Brain microvascular endothelial cell (primary cell): Measurements from ENCODE around the gene DHX34.
A peak's percentile ranks its signal among the peaks of the same experiment; 100 is the strongest.
"Not testable (repeated sequence)": the region's sequence is repeated elsewhere in the genome, so short reads cannot be mapped to it uniquely, and the experiment has no call there.

ENCODE experiments used
- DNase-seq: peaks from one replicate; pipeline ENCODE4 v3.0.0-alpha.2; 2020
- H3K27ac ChIP-seq: fragments of 250-450 bp; sonication (Bioruptor Pico); 2 replicates; pipeline ENCODE4 v1.5.1; 2020; ENCODE audit warnings: mild to moderate bottlenecking, moderate library complexity
- H3K27me3 ChIP-seq: fragments of 250-450 bp; sonication (Bioruptor Pico); replicated peaks from 2 replicates; pipeline ENCODE4 v1.5.1; 2020; ENCODE audit warnings: mild to moderate bottlenecking
- H3K36me3 ChIP-seq: fragments of 250-450 bp; sonication (Bioruptor Pico); replicated peaks from 2 replicates; pipeline ENCODE4 v1.5.1; 2020; ENCODE audit warnings: mild to moderate bottlenecking
- H3K4me3 ChIP-seq: 2 replicates; pipeline ENCODE4 v1.5.1; 2011; ENCODE audit warnings: low read depth, mild to moderate bottlenecking, control low read depth, low read length, moderate library complexity
- CTCF ChIP-seq: IDR thresholded peaks from 2 replicates; pipeline ENCODE4 v1.5.1; 2011; ENCODE audit warnings: low read depth, mild to moderate bottlenecking, moderate library complexity, low read length, control low read depth, inconsistent platforms; ENCODE audit errors: missing control alignments
- in situ Hi-C: cut with HindIII; loops from 2 replicates; pipeline ENCODE4 v1.10.0; 2017; ENCODE audit warnings: low sequenced_read_pairs, low pct_ligation_motif_present

Gene DHX34

GRCh38 chr19:47358936-47359335 is 9.8 kb downstream of the DHX34 start:
- H3K27ac ChIP-seq, result no peak overlapping the region
- no peak overlapping the region for H3K4me3 ChIP-seq
- H3K27me3 ChIP-seq, result no peaks in the 10 kb centered on the region
- peaks cover 83% of the 10 kb centered on the region for H3K36me3 ChIP-seq
- no peak for TF ChIP-seq CTCF
- in situ Hi-C loops, result no loop called here
- no peak for DNase-seq

- Histone ChIP-seq H3K4me3 (no peak overlapping the region), H3K36me3 (peaks cover 70% of the 10 kb centered on the region), H3K27me3 (no peaks in the 10 kb centered on the region), H3K27ac (no peak overlapping the region)
- no peak for DNase-seq
- in situ Hi-C loops, result no loop called here
- TF ChIP-seq CTCF, result no peak
Observed at GRCh38 chr19:47362321-47362720, 13.2 kb downstream of the DHX34 start.

- peak; percentile 20 for DNase-seq
- Histone ChIP-seq H3K4me3 (no peak overlapping the region), H3K36me3 (peaks cover 58% of the 10 kb centered on the region), H3K27me3 (no peaks in the 10 kb centered on the region), H3K27ac (peak overlapping the region; percentile 35)
- in situ Hi-C loops, result no loop called here
- TF ChIP-seq CTCF, result no peak
Observed at GRCh38 chr19:47363758-47364531, 14.8 kb downstream of the DHX34 start.

GRCh38 chr19:47365455-47365854 is 16.3 kb downstream of the DHX34 start:
- DNase-seq, in situ Hi-C loops, H3K27me3 ChIP-seq, H3K27ac ChIP-seq, H3K4me3 ChIP-seq: not testable (repeated sequence)
- H3K36me3 ChIP-seq, result peaks cover 49% of the 10 kb centered on the region

GRCh38 chr19:47370045-47370611 is 21.0 kb downstream of the DHX34 start:
- peak; percentile 74 for DNase-seq
- TF ChIP-seq CTCF, result no peak
- Histone ChIP-seq H3K27ac (peak overlapping the region; percentile 27), H3K27me3 (no peaks in the 10 kb centered on the region), H3K36me3 (peaks cover 43% of the 10 kb centered on the region), H3K4me3 (no peak overlapping the region)
- in situ Hi-C loops, result no loop called here

- Histone ChIP-seq H3K27ac (no peak overlapping the region), H3K36me3 (peaks cover 47% of the 10 kb centered on the region), H3K27me3 (no peaks in the 10 kb centered on the region), H3K4me3 (no peak overlapping the region)
- in situ Hi-C loops, result no loop called here
- no peak for TF ChIP-seq CTCF
- no peak for DNase-seq
Observed at GRCh38 chr19:47371261-47371660, 22.1 kb downstream of the DHX34 start.
